ENCODE results near the gene RICTOR. TPM values are rescaled to one million over a fixed set of nuclear protein-coding genes. Genes with fewer than 3 reads are reported as not detected.

The RICTOR gene
- total RNA-seq, 1 experiment from 2014 or later: 11.0 TPM

- no peak for DNase-seq (ENCODE audit: low spot score)
- in situ Hi-C loops (cut with HindIII; ENCODE audit: low sequenced_read_pairs): no loop called here
Observed at GRCh38 chr5:38923661-38924451, 150.3 kb downstream of the RICTOR start.

GRCh38 chr5:38922199-38922598, 152.0 kb downstream of the RICTOR start:
- DNase-seq (ENCODE audit: low spot score): peak; percentile 32
- in situ Hi-C loops (cut with HindIII; ENCODE audit: low sequenced_read_pairs): no loop called here

- no peak for DNase-seq (ENCODE audit: low spot score)
- in situ Hi-C loops (cut with HindIII; ENCODE audit: low sequenced_read_pairs): no loop called here
Observed at GRCh38 chr5:38921174-38921573, 153.0 kb downstream of the RICTOR start.

- in situ Hi-C loops (cut with HindIII; ENCODE audit: low sequenced_read_pairs): no loop called here
- no peak for DNase-seq (ENCODE audit: low spot score)
Observed at GRCh38 chr5:38916802-38917201, 157.4 kb downstream of the RICTOR start.

- in situ Hi-C loops (cut with HindIII; ENCODE audit: low sequenced_read_pairs): no loop called here
- DNase-seq (ENCODE audit: low spot score): no peak
Observed at GRCh38 chr5:38913714-38914113, 160.5 kb downstream of the RICTOR start.

- in situ Hi-C loops (cut with HindIII; ENCODE audit: low sequenced_read_pairs): no loop called here
- no peak for DNase-seq (ENCODE audit: low spot score)
Observed at GRCh38 chr5:38911933-38912332, 162.3 kb downstream of the RICTOR start.

GRCh38 chr5:38906503-38906902, 167.7 kb downstream of the RICTOR start:
- no peak for DNase-seq (ENCODE audit: low spot score)
- in situ Hi-C loops (cut with HindIII; ENCODE audit: low sequenced_read_pairs): no loop called here

GRCh38 chr5:38905516-38905915, 168.7 kb downstream of the RICTOR start:
- DNase-seq (ENCODE audit: low spot score): no peak
- in situ Hi-C loops (cut with HindIII; ENCODE audit: low sequenced_read_pairs): no loop called here

- DNase-seq (ENCODE audit: low spot score): no peak
- in situ Hi-C loops (cut with HindIII; ENCODE audit: low sequenced_read_pairs): no loop called here
Observed at GRCh38 chr5:38899936-38900335, 174.3 kb downstream of the RICTOR start.

GRCh38 chr5:38896760-38897159, 177.4 kb downstream of the RICTOR start:
- no peak for DNase-seq (ENCODE audit: low spot score)
- in situ Hi-C loops (cut with HindIII; ENCODE audit: low sequenced_read_pairs): no loop called here

GRCh38 chr5:38892363-38892762, 181.8 kb downstream of the RICTOR start:
- no peak for DNase-seq (ENCODE audit: low spot score)
- in situ Hi-C loops (cut with HindIII; ENCODE audit: low sequenced_read_pairs): no loop called here

- no peak for DNase-seq (ENCODE audit: low spot score)
- in situ Hi-C loops (cut with HindIII; ENCODE audit: low sequenced_read_pairs): no loop called here
Observed at GRCh38 chr5:38891563-38891962, 182.6 kb downstream of the RICTOR start.

GRCh38 chr5:38889424-38889823, 184.8 kb downstream of the RICTOR start:
- DNase-seq (ENCODE audit: low spot score): no peak
- in situ Hi-C loops (cut with HindIII; ENCODE audit: low sequenced_read_pairs): no loop called here

- DNase-seq (ENCODE audit: low spot score): no peak
- in situ Hi-C loops (cut with HindIII; ENCODE audit: low sequenced_read_pairs): no loop called here
Observed at GRCh38 chr5:38888041-38888440, 186.2 kb downstream of the RICTOR start.

Other genes with a start within 250 kb of the RICTOR start
- not detected in 2 replicates for gene OSMR, start 228.4 kb downstream of the RICTOR start, total RNA-seq (2014; rRNA removed; shearing (Covaris generic))
- gene FYB1, start 145.2 kb upstream of the RICTOR start, total RNA-seq (2014; rRNA removed; shearing (Covaris generic)): not detected in 2 replicates

All from G401 (cell line).